Measurements from ENCODE around the gene RAPGEF4.
"Not testable (repeated sequence)": the region's sequence is repeated elsewhere in the genome, so short reads cannot be mapped to it uniquely, and the experiment has no call there.

Gene RAPGEF4

DNA sequence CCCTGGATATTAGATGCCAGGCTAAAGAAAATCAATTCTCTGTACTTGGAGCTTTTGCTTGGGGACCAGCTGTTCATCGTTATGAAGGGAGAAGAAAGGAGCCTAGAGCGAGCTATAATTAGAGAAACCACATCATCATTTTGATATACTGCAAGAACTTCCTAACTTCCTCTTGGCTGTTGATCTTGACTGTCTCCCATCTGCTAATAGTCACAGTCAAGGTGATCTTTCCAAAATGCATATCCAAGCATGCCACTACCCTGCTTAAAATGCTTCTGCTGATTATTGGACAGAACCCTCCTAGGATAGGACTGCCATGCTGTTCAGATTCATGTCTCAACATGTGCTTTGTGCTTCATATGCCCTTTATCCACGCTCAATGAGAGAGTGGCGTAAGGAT is 54.8 kb downstream of the RAPGEF4 start:
- no peak for DNase-seq (ENCODE audit: low read depth, low spot score)
- H3K4me3 ChIP-seq (ENCODE audit: low read depth, low read length): no peak overlapping the region
- ChIA-PET POLR2A (no interaction called here), CTCF (interaction anchor here (0.9 kb wide), 1 partner anchor 15 kb away, joined by 3 read pairs; no protein-coding TSS in a partner anchor)
- TF ChIP-seq, protein P1, sequence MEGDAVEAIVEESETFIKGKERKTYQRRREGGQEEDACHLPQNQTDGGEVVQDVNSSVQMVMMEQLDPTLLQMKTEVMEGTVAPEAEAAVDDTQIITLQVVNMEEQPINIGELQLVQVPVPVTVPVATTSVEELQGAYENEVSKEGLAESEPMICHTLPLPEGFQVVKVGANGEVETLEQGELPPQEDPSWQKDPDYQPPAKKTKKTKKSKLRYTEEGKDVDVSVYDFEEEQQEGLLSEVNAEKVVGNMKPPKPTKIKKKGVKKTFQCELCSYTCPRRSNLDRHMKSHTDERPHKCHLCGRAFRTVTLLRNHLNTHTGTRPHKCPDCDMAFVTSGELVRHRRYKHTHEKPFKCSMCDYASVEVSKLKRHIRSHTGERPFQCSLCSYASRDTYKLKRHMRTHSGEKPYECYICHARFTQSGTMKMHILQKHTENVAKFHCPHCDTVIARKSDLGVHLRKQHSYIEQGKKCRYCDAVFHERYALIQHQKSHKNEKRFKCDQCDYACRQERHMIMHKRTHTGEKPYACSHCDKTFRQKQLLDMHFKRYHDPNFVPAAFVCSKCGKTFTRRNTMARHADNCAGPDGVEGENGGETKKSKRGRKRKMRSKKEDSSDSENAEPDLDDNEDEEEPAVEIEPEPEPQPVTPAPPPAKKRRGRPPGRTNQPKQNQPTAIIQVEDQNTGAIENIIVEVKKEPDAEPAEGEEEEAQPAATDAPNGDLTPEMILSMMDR (IDR thresholded peaks at IDR 0.05; ENCODE audit: insufficient read depth, low read length, missing control alignments): no peak

GRCh38 chr2:172791953-172792352 is 56.3 kb downstream of the RAPGEF4 start:
- POLR2A ChIA-PET: no interaction called here
- TF ChIP-seq, protein P1 (IDR thresholded peaks at IDR 0.05; ENCODE audit: insufficient read depth, low read length, missing control alignments): no peak
- DNase-seq (ENCODE audit: low read depth, low spot score): no peak
- no peak overlapping the region for H3K4me3 ChIP-seq (ENCODE audit: low read depth, low read length)
- CTCF ChIA-PET: interaction anchor here (1.0 to 1.9 kb wide), 3 partner anchors 14 to 140 kb away, joined by 3 to 4 read pairs (median 4); no protein-coding TSS in a partner anchor

- POLR2A ChIA-PET: no interaction called here
- DNase-seq (ENCODE audit: low read depth, low spot score): no peak
- no peak overlapping the region for H3K4me3 ChIP-seq (ENCODE audit: low read depth, low read length)
- CTCF ChIA-PET: interaction anchor here (1.0 to 1.9 kb wide), 3 partner anchors 13 to 139 kb away, joined by 3 to 4 read pairs (median 4); no protein-coding TSS in a partner anchor
- TF ChIP-seq, protein P1 (IDR thresholded peaks at IDR 0.05; ENCODE audit: insufficient read depth, low read length, missing control alignments): no peak
Observed at GRCh38 chr2:172792711-172793110, 57.1 kb downstream of the RAPGEF4 start.

GRCh38 chr2:172803308-172803707 is 67.7 kb downstream of the RAPGEF4 start:
- CTCF ChIA-PET: interaction anchor here (1.2 to 9.2 kb wide), 2 partner anchors 127 to 137 kb away, joined by 3 to 254 read pairs; no protein-coding TSS in a partner anchor
- H3K4me3 ChIP-seq (ENCODE audit: low read depth, low read length); POLR2A ChIA-PET; DNase-seq (ENCODE audit: low read depth, low spot score): not testable (repeated sequence)

DNA sequence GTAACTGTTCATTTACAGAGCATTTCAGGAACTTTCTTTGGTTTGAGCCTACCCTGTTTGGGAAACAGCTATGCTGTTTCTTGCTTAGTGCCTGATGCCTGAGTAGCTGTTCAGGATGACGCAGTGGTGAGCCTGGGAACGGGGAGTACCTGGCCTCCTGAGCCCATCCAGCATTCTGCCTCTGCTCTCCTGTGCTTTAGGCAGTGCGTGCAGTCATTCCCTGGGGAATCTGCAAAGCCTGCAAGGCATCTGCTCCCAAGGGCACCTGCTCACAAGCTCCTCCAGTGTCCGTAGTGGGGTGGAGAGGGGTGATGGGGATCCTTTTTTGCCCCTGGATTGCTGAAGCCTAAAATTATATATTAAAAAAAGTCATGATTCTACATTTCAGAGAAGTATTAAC is 68.8 kb downstream of the RAPGEF4 start:
- ChIA-PET POLR2A (no interaction called here), CTCF (interaction anchor here (1.2 to 9.2 kb wide), 6 partner anchors 9 to 218 kb away, joined by 3 to 254 read pairs (median 46); no protein-coding TSS in a partner anchor)
- H3K4me3 ChIP-seq (ENCODE audit: low read depth, low read length): no peak overlapping the region
- TF ChIP-seq, protein P1 (IDR thresholded peaks at IDR 0.05; ENCODE audit: insufficient read depth, low read length, missing control alignments): no peak
- DNase-seq (ENCODE audit: low read depth, low spot score): no peak

DNA sequence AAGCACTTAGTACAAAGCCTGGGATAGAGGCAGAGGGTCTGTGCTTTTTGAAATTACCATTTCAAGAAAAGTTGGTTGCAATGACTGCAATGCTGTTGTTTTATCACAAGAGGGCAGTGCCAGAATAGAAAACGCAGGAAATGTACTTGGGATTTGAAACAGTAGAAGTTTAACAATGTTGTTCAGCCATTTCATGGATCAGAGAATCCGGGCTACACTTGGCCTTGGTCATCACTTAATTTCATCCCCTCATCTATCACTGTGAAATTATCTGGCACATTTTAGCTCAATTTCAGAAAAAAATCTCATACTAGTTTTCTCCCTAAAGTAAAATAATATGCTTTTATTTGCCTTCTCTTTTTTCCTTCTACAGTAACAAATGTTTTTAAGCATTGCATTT is 70.8 kb downstream of the RAPGEF4 start:
- DNase-seq (ENCODE audit: low read depth, low spot score): no peak
- TF ChIP-seq, protein P1 (IDR thresholded peaks at IDR 0.05; ENCODE audit: insufficient read depth, low read length, missing control alignments): peak; percentile 64
- ChIA-PET POLR2A (no interaction called here), CTCF (interaction anchor here (0.6 to 9.2 kb wide), 54 partner anchors 9 to 642 kb away, joined by 3 to 254 read pairs (median 4); no protein-coding TSS in a partner anchor)
- H3K4me3 ChIP-seq (ENCODE audit: low read depth, low read length): no peak overlapping the region

DNA sequence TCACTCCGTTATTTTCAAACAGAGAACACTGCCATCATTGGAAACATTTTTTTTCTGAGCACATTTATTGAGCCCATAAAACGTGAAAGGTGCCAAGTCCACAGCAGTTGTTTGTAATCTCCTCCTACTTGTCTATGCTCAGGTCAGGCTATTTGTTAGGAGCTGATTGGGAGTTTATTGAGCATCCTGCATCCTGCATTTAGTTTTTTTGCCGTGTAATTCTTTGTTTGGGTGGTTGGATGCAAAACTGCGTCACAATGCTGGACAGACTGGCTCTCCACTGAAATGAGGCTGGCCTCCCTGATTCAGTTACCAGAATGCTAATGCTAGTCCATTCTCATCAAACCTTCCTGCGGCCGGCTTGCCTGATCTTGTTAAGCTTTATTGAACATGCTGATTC is 71.4 kb downstream of the RAPGEF4 start:
- CTCF ChIA-PET: interaction anchor here (0.6 to 9.2 kb wide), 43 partner anchors 8 to 441 kb away, joined by 3 to 254 read pairs (median 6); no protein-coding TSS in a partner anchor
- POLR2A ChIA-PET: no interaction called here
- H3K4me3 ChIP-seq (ENCODE audit: low read depth, low read length): no peak overlapping the region
- DNase-seq (ENCODE audit: low read depth, low spot score): no peak
- TF ChIP-seq, protein P1 (IDR thresholded peaks at IDR 0.05; ENCODE audit: insufficient read depth, low read length, missing control alignments): no peak
